Measurements from ENCODE around the gene HJV. TPM values are rescaled to one million over a fixed set of nuclear protein-coding genes. Genes with fewer than 3 reads are reported as not detected.

The HJV gene
- total RNA-seq, 1 experiment from 2014 or later, result not detected

GRCh38 chr1:145979746-145980456 is 41.6 kb downstream of the HJV start:
- Histone ChIP-seq H3K27ac (ENCODE audit: low read length) (peak overlapping the region; percentile 77), H3K4me1 (ENCODE audit: insufficient read depth, low read length) (peaks cover 51% of the 10 kb centered on the region), H3K9ac (ENCODE audit: low read length) (peak overlapping the region; percentile 36), H3F3A (ENCODE audit: low read length, unreplicated experiment) (no peaks in the 10 kb centered on the region), H3K9me2 (replicated peaks; ENCODE audit: low read length) (no peaks in the 10 kb centered on the region), H3K36me3 (ENCODE audit: low read depth, low read length) (no peaks in the 10 kb centered on the region), H3K4me3 (ENCODE audit: low read length) (no peak overlapping the region), H2AFZ (ENCODE audit: low read length) (peak overlapping the region; percentile 58), H4K20me1 (ENCODE audit: low read length) (no peaks in the 10 kb centered on the region), H3K4me2 (ENCODE audit: low read length) (peak overlapping the region; percentile 79), H3K27me3 (ENCODE audit: low read length) (no peaks in the 10 kb centered on the region), H3K79me2 (ENCODE audit: low read length) (no peaks in the 10 kb centered on the region), H3K9me3 (ENCODE audit: low read length) (no peaks in the 10 kb centered on the region)
- POLR2A ChIA-PET (ENCODE audit: unreplicated experiment), result interaction anchor here (0.5 to 0.9 kb wide), 5 partner anchors 15 to 138 kb away, joined by 3 to 15 read pairs (median 4); partner anchors contain the start of gene POLR3GL
- CTCF ChIA-PET, result interaction anchor here (0.6 to 3.0 kb wide), 5 partner anchors 9 to 87 kb away, joined by 3 to 34 read pairs (median 5); no protein-coding TSS in a partner anchor
- TF ChIP-seq EZH2phosphoT487 (IDR thresholded peaks at IDR 0.05; ENCODE audit: borderline replicate concordance, low read length), result no peak
- TF ChIP-seq CTCF (conservative IDR thresholded peaks at IDR 0.05; ENCODE audit: low read depth, low read length), result no peak
- TF ChIP-seq EZH2 (IDR thresholded peaks at IDR 0.05; ENCODE audit: low read length, unreplicated experiment), result no peak
- BruUV-seq (replicated peaks), result TSS peak; percentile 84
- DNase-seq (no peak), ATAC-seq (no peak)
- intact Hi-C loops (cut with micrococcal nuclease), result loop anchor here (1.0 to 2.0 kb wide), 3 partner anchors 16 to 53 kb away; partner anchors contain the start of genes ANKRD34A, POLR3GL, RBM8A and TXNIP

- CTCF ChIA-PET, result interaction anchor here (0.5 to 3.0 kb wide), 5 partner anchors 10 to 87 kb away, joined by 3 to 34 read pairs (median 6); no protein-coding TSS in a partner anchor
- Histone ChIP-seq H3K79me2 (ENCODE audit: low read length) (no peaks in the 10 kb centered on the region), H3K9me2 (replicated peaks; ENCODE audit: low read length) (no peaks in the 10 kb centered on the region), H2AFZ (ENCODE audit: low read length) (peak overlapping the region; percentile 58), H3K4me3 (ENCODE audit: low read length) (peak overlapping the region; percentile 45; the same call in 1 of the 2 replicates), H3K27ac (ENCODE audit: low read length) (peak overlapping the region; percentile 87), H3K27me3 (ENCODE audit: low read length) (no peaks in the 10 kb centered on the region), H3K36me3 (ENCODE audit: low read depth, low read length) (no peaks in the 10 kb centered on the region), H3K9ac (ENCODE audit: low read length) (peak overlapping the region; percentile 67), H3F3A (ENCODE audit: low read length, unreplicated experiment) (no peaks in the 10 kb centered on the region), H3K9me3 (ENCODE audit: low read length) (no peaks in the 10 kb centered on the region), H4K20me1 (ENCODE audit: low read length) (no peaks in the 10 kb centered on the region), H3K4me2 (ENCODE audit: low read length) (peak overlapping the region; percentile 79), H3K4me1 (ENCODE audit: insufficient read depth, low read length) (peaks cover 48% of the 10 kb centered on the region)
- BruUV-seq (replicated peaks), result TSS peak; percentile 98
- intact Hi-C loops (cut with micrococcal nuclease), result loop anchor here (1.0 to 2.0 kb wide), 3 partner anchors 15 to 52 kb away; partner anchors contain the start of genes ANKRD34A, POLR3GL, RBM8A and TXNIP
- peak; percentile 100 for DNase-seq
- POLR2A ChIA-PET (ENCODE audit: unreplicated experiment), result interaction anchor here (0.5 to 0.9 kb wide), 3 partner anchors 19 to 137 kb away, joined by 3 to 6 read pairs (median 4); no protein-coding TSS in a partner anchor
- TF ChIP-seq CTCF (conservative IDR thresholded peaks at IDR 0.05; ENCODE audit: low read depth, low read length), result peak; percentile 63
- no peak for TF ChIP-seq EZH2phosphoT487 (IDR thresholded peaks at IDR 0.05; ENCODE audit: borderline replicate concordance, low read length)
- peak; percentile 95 for ATAC-seq
These were observed 42.4 kb downstream of the HJV start for GRCh38 chr1:145978854-145979745.
